Measurements from ENCODE around the gene WWTR1. TPM values are rescaled to one million over a fixed set of nuclear protein-coding genes. Genes with fewer than 3 reads are reported as not detected.
A peak's percentile ranks its signal among the peaks of the same experiment; 100 is the strongest.

WWTR1 gene
- total RNA-seq, 1 experiment from 2014 or later, result 84.9 TPM

DNA sequence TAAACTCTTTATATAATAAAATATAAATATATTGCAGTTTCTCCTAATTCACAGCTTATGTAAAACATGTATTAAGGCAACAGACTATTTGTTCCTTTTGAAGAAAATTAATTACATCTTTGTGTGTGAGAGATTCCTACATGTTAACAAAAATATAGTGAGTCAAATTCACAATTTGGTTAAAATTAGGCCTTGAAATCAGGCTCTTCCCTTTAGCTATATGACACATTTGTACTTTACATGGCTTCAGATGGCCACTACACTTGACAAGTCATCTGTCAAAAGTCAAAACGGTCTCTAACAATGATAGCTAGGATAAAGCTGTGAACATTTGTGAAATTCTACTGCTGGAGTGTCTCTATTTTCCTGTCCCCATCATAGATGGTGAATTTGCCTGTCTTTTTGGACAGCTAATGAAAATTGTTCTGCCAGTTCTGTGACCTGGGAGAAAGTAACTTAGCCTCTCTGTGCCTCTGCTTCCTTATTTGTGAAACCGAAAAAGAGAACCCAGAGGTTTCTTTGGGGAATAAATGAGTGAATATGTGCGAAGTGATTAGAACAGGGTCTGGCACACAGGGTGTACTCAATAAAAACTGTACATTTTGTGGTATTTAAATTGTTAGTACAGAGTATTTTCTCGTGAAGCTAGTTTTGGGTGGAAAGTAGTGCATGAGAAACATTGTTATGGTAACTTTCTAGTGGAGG lies 159.7 kb downstream of the WWTR1 start:
- DNase-seq (ENCODE audit: low spot score), result no peak

DNA sequence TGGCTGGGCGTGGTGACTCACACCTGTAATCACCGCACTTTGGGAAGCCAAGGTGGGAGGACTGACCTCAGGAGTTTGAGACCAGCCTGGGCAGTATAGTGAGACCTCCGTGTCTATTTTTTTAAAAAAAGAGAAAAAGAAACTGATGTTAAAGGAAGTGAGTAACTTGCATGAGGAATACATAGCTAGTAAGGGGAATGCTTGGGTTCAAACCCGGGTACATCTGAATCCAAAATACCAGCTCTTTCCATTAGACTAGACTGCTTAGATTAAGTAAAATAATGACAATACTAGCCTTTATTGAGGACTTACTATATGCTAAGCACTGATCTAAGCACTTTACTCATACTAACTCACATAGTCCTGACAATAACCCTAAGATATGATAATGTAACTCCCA lies 160.9 kb downstream of the WWTR1 start:
- DNase-seq (ENCODE audit: low spot score), result no peak

DNA sequence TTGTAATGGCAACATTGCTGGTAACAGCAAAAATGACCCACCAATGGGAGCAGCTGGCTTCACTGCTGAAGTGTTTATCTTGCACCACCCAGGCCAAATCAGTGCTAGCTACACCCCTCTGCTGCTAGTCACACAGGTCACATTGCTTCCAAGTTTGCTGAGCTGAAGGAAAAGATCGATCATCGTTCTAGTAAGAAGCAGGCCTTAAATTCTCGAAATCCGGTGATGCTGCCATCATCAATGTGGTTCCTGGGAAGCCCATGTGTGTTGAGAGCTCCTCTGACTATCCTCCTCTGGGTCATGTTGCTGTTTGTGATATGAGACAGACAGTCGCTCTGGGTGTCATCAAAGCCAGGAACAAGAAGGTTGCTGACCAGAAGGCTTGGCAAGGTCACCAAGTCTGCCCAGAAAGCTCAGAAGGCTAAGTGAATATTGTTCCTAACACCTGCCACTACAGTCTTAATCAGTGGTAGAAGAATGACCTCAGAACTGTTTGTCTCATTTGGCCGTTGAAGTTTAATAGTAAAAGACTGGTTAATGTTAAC lies 162.2 kb downstream of the WWTR1 start:
- DNase-seq (ENCODE audit: low spot score), result no peak

DNA sequence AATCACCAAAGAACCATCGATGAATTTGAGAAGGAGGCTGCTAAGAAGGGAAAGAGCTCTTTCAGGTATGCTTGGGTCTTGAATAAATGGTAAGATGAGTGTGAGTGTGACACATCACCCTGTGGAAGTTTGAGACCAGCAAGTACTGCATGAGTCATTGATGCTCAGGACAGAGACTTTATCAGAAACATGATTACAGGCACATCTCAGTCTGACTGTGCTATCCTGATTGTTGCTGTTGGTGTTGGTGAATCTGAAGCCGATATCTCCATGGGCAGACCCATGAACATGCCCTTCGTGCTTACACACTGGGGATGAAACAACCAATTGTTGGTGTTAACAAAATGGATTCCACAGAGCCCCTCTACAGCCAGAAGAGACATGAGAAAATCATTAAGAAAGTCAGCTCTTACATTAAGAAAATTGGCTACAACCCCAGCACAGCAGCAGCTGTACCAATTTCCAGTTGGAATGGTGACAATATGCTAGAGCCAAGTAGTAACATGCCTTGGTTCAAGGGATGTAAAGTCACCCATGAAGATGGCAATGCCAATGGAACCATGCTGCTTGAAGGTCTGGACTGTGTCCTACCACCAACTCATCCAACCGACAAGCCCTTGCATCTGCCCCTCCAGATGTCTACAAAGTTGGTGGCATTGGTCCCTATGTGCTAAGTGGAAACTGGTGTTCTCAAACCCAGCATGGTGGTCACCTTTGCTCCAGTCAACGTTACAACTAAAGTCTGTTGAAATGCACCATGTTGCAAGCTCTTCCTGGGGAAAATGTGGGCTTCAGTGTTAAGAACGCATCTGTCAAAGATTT lies 162.9 kb downstream of the WWTR1 start:
- DNase-seq (ENCODE audit: low spot score), result peak; percentile 63

DNA sequence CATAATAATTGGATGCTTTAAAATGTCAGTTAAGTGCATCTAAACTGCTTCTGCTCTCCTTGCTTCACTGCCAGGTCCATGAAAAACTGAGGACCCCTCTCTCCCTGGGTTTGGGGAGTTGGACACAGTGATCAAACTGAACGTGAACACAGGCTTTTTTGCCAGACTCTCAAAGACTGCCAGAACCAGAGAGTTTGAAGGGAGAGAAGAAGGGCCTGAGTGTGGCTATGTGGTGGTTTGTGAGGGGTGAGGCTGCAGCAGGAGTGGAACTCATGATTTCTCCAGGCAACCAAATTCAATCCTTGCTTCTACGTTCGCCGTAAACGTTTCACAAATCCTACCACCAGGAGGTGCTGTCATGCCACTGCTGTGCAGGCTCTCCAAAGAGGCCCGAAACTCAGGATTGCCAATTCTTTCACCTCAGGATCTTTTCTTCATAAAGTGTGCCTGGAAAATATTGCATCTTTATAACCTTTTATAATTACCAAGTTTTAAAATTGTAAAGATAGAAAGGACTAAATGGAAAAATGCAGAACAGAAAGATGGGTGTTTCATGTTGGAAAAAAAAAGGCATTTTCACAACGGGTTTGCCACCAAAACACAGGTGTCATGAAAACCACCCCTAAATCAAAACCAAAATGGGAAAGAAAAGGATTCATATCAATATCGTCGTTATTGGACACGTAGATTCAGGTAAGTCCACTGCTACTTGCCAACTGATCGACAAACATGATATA lies 163.6 kb downstream of the WWTR1 start:
- DNase-seq (ENCODE audit: low spot score), result peak; percentile 57

DNA sequence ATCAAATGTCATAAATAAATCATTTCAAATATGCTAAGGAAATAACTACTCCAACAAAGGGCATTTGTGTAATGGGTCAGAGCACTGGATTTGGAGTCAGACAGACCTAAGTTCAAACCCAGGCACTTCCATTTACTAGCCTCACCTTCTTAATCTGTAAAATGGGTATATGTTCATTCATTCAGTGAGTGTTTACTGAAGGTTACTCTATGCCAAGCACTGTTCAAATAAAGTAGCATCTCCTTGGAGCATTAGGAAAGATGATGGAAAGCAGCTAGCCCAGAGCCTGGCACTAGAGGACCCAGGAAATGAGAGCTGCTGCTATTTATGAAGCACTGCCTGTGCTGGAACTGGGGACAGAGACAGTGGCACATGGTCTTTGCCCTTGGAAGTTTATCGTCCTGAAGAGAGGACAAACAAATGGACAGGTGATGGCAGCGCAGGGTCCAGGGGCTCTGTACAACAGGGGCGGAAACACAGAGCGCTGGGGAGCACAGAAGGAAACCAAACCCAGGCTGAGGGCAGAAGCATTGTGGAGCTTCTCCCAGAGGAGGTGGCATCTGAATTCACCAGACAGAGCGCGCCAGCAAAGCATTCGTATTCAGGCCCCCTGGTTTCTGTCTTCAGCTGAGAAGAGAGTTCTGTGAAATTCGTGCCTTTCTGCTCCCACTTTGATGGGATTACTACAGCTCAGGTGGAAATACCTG lies 164.4 kb downstream of the WWTR1 start:
- no peak for DNase-seq (ENCODE audit: low spot score)

DNA sequence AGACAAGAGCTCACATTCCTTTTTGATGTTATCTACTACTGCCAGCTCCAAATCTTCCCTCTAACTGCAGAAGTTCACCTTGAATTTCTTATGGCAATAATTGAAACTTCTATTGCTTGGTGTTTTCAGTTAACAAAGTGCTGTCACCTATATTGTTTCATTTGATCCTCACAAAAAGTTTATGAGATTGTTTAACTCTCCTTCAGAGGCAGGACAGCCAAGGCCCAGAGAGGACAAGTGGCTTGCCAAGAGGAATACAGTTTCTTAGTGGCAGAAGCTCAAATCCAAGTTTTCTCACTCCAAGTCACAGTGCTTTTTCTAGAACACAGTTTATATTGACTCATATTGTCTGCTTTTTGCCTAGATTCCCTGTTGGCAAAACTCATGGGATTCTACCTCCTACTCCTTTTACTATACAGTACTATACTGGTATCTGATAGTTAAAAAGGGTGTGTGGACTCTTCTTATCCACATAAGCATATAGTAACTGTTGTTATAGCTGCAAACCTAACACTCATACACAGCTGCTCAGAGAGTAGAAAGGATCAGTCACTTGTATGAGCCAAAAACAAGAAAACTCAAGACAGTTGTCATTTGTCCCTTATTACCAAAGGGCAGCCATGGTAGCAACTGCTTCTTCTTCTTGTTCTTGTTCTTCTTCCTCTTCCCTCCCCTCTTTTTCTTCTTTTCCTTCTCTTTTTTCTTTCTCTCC lies 167.4 kb downstream of the WWTR1 start:
- DNase-seq (ENCODE audit: low spot score), result no peak

DNA sequence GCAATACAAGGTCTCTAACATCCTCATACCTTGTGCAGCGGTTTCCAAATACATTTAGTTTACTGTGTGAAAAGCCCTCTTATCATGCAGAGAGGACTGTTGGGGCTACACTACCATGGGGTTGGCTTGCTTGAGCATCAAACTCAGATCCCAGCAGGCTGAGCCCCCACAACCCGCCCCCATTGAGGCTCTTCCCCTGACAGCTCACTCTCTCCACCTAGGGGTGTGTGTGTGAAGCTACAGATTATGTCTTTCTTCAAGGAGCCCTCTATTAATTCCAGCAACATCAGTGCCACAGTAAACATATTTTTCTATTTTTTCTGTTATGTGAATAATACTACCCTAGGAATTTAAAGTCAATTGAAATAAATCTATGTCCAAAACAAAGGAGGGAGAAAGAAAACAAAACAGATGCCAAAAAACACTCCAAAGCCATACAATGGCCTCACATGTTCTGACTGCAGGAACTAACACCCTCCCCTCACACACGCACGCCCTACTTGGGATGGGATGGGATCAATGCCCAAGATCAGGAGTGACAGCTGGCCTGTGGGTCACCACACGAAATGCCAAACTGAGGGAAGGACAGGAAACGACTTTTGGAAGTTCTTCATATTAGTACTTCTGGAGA lies 168.7 kb downstream of the WWTR1 start:
- no peak for DNase-seq (ENCODE audit: low spot score)

DNA sequence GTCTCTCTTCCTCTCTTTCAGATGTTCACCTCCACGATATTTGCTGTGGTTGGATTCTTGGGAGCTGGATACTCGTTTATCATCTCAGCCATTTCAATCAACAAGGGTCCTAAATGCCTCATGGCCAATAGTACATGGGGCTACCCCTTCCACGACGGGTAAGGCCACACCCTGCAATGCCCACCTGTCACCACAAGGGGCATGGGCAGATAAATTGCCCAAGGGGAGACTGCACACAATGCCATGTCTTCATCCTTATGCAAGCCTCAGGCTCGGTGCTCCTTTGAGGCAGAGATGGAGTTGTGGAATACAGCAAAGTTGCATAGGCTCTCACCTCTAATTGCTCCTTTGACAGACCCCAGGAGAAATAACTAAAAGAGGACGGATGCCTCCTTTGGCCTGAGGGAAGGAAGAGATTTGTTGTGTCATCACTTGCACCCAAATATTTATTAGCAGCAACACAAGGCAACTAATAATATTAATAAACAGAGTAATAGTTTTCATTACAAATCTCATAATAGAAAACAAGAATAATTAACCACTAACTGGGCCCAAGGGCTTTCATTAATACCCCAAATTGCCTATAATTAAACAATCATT lies 170.1 kb downstream of the WWTR1 start:
- DNase-seq (ENCODE audit: low spot score), result no peak

DNA sequence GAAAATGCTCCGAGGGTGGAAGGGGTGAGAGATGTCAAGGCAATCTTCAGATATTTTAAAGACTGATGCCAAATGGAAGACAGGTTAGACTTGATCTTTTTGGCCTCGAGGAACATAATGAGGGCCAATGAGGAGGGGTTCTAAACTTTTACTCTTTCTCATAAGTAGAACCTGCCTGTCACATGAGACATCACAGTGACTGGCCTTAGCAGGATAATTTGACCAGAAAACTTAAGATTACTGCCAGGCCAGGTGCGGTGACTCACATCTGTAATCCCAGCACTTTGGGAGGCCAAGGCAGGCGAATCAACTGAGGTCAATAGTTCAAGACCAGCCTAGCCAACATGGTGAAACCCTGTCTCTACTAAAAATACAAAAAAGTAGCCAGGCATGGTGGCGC lies 171.1 kb downstream of the WWTR1 start:
- DNase-seq (ENCODE audit: low spot score), result no peak

DNA sequence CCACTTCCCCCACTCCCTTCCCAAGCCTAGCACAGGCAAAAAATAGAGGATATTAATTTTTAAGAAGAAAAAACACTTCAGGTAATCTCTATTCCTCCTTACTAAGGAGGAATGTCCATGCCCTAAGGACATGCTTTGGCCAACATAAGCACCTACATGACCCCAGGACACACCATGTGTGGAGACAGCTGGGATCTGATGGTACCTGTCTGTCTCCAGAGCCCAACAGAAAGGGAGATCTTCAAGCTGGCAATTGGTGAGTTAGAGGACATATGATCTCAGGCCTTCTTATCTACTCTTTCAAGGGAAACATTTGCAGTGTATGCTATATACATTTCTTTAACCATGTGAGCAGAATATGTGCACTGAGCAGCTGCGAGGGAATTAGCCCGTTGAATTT lies 176.3 kb downstream of the WWTR1 start:
- no peak for DNase-seq (ENCODE audit: low spot score)

DNA sequence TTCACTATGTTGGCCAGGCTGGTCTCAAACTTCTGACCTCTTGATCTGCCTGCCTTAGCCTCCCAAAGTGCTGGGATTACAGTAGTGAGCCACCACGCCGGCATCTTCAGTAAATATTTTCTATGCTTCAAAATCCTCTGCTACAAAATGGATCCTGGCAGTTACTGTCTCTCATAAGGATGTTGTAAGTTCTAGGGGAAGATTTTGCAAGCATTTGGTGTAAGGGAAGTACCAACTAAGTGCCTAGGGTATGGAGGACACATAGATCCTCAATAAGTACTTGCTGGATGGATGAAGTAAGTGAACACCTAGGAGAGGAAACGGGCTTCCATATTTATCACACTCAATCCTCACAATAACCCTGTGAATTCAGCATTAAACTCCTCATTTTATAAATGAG lies 176.8 kb downstream of the WWTR1 start:
- no peak for DNase-seq (ENCODE audit: low spot score)

DNA sequence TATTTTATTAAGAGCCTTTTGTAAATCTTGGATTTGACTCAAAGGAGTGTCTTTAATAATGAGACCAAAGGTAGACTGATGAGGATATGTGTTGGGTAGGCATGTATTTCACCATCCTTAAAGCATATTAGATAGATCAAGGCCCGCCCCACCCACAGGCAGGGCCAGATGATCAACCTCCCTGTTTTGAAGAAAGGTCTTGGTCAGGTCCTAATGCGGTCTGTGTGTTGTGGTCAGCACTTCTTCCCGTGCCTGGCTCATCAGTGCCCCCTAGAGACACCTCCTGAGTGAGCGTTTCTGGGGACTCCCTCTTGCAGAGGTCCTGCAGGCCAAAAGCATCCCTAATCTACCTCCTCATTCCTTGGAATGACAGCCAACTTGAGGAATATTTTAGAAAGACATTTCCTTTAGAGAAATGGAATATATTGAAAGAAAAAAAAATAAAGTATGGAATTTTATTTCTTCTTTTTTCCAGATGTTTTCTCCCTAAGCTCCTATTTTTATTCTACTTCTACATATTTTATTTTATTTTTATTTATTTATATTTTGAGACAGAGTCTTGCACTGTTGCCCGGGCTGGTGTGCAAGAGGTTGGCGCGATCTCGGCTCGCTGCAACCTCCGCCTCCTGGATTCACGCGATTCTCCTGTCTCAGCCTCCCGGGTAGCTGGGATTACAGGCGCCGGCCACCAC lies 177.4 kb downstream of the WWTR1 start:
- peak; percentile 89 for DNase-seq (ENCODE audit: low spot score)

DNA sequence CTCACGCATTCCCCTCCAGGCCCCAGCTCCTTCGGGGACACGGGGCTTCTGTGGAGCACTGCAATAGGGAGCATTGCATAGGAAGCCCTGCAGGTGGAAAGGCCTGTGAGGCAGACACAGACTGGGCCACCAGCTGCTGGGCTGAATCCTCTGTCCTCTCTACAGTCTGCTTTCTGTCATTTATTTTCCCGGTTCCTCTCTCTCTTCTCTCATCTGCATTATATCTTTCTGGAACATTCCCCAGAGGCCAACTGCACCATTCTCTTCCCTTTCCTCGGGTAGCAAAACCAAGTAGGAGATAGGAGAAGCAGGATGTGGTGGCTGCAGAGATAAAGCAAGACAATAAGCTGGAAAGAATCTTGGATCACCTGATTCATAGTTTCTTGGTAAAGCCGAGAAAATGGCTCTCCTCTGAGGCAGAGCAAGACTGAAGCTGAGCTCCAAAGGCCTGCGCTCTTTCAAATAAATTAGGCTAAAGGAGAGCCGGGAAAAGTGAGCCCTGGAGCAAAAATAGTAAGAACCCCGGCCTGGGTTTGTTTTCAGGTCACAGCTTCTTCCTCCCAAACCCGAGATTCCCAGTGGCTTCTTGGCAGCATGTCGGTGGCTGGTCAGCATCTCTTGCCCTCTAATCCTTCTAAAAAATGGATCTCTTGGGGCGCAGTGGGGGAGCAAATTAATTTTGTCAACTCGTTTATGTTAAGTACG lies 178.1 kb downstream of the WWTR1 start:
- DNase-seq (ENCODE audit: low spot score), result peak; percentile 52

DNA sequence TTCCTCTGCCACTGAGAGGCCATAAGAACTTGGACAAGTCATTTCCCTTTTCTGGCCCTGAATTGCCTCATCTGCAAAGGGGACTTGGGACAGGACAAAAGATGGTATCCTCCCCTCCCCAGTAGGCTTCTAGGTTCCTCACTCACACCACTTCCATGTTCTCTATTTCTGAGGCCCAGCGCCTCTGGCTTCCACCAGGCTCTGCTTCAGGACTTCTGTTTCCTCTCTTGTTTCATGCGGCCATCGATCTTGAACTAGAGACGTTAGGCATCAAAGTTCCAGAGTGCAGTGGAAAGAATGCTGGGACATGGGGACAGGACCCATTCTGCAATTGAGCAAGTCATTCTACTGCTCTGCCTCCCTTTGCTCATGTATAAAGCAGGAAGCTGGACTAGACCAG lies 181.6 kb downstream of the WWTR1 start:
- DNase-seq (ENCODE audit: low spot score), result no peak

DNA sequence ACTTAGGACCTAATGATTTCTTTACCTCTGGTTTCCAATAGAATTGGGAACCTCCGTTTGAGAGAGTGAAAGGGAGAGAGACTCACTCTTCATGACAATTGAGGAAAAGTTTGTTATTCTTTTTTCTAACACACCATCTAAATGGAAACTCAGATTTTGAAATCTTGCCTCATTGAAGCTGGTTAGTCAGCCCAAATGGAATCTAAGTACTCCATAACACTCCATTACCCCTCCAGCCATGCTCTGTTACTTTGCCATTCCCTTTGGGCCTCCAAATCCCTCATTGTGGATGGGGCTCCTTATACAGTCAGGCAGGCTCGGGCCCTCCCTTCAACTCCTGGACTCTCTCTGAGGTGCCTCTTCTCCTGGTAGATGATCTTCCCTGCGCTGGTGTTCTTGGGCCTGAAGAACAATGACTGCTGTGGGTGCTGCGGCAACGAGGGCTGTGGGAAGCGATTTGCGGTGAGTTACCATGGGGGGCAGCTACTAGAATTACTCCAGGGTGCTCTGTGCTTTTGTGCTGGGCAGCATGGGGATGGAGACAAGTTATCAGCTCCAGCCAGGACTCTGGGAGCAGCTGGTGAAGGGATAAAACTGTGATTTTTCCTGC lies 182.3 kb downstream of the WWTR1 start:
- DNase-seq (ENCODE audit: low spot score), result no peak

DNA sequence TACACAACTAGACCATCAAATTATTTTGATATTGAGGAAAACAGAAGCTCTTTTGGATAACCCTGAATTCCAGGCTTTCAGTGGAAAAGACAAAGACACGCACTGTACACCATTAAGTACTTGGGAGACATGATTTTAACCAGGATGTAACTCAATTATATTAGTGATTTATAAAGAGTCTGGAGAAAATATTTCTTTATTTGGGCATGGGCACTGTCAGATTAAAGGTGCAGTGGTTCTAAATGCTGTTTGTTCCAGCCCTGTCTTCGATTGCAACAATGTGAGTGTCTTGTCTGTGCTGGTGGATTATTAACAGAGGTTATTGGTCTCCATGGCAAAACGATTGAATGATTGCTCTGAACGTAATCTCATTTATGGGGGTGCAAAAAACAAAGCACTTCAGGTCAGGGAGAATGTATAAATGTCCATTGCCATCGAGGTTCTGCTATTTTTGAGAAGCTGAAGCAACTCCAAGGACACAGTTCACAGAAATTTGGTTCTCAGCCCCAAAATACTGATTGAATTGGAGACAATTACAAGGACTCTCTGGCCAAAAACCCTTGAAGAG lies 183.5 kb downstream of the WWTR1 start, which contains the start of gene TM4SF4:
Gene TM4SF4, plus strand, starts transcription at position 448 of the 568 bp plus-strand sequence. CDS start 181 bp downstream, outside the sequence.
- no peak for DNase-seq (ENCODE audit: low spot score)
